ENCODE measurements around the gene KCNH6. TPM values are rescaled to one million over a fixed set of nuclear protein-coding genes. Genes with fewer than 3 reads are reported as not detected.
A peak's percentile ranks its signal among the peaks of the same experiment; 100 is the strongest.

Gene KCNH6
- total and polyA plus RNA-seq, 9 donors, result 0.04 to 0.19 (median 0.11) TPM; not detected in 5

DNA sequence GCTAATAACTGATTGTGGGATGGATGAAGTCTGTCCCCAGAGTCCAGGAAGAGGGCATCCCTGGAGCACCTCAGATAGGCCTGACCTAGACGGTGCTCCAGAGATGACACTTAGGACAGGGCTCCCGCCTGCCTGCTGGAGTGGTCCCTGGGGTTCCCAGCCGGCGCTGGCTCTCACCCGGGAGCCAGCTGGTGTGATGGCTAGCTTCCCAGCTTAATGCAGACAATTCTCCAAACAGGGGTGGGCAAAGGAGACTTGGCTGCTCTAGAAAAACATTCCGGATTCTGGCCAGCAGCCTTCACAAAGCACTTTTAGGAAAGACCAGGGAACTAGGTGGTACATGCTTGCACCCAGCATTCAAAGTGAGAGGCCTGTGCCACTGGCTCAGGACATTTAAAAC lies 27.7 kb upstream of the KCNH6 start:
- H3K27me3 ChIP-seq (ENCODE audit: control insufficient read depth, insufficient read depth, low read length), result peaks cover 7% of the 10 kb centered on the region
- no peak overlapping the region for H3K4me3 ChIP-seq (ENCODE audit: low read length)
- no peak overlapping the region for H3K27ac ChIP-seq (ENCODE audit: low read length)
- peaks cover 10% of the 10 kb centered on the region for H3K4me1 ChIP-seq (ENCODE audit: control insufficient read depth, insufficient read depth, low read length)
- peak; percentile 38 for DNase-seq
- H3K36me3 ChIP-seq (ENCODE audit: control insufficient read depth, insufficient read depth, low read length), result no peaks in the 10 kb centered on the region
- no peaks in the 10 kb centered on the region for H3K9me3 ChIP-seq (replicated peaks; ENCODE audit: control insufficient read depth, low read depth, low read length)
- WGBS (ENCODE audit: insufficient coverage), result 57% methylated on average over 6 of the region's 6 CpGs

DNA sequence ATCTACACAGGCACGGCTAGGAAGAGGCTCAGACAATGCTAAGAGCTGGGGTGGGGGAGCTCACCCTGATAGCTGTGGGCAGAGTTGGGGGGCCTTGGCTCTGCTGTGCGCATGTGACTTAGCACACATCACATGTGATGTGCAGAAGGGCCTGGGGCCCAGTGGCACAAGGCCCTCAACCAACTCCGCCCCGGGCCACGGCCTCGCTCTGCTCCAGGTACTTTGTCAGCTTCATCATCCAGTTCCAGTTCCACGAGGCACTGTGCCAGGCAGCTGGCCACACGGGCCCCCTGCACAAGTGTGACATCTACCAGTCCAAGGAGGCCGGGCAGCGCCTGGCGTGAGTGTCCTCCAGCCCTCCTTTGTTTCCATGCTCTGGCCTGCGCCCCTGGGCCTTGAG lies 27.0 kb upstream of the KCNH6 start:
- 80% methylated on average over 12 of the region's 12 CpGs for WGBS (ENCODE audit: insufficient coverage)

DNA sequence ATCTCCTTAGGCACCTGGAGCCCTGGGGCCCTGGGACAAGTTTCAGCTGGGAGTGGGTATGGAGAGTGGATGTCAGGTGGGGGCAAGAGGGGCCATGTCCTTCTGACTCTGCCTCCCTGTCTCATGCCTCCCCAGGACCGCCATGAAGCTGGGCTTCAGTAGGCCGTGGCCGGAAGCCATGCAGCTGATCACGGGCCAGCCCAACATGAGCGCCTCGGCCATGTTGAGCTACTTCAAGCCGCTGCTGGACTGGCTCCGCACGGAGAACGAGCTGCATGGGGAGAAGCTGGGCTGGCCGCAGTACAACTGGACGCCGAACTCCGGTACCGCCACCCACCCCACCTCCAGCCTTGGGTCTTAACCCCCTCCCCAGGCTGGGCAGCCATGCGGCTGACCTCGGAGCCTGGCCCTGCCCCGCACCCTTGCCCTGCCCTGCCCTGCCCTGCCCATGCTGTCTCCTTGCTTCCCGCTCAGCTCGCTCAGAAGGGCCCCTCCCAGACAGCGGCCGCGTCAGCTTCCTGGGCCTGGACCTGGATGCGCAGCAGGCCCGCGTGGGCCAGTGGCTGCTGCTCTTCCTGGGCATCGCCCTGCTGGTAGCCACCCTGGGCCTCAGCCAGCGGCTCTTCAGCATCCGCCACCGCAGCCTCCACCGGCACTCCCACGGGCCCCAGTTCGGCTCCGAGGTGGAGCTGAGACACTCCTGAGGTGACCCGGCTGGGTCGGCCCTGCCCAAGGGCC lies 26.3 kb upstream of the KCNH6 start:
- 84% methylated on average over 31 of the region's 36 CpGs for WGBS (ENCODE audit: insufficient coverage)
- no peak overlapping the region for H3K27ac ChIP-seq (ENCODE audit: low read length)
- no peak overlapping the region for H3K4me3 ChIP-seq (ENCODE audit: low read length)

More for the DNA sequence above, 27.0 kb upstream of the KCNH6 start:
- H3K9me3 ChIP-seq (replicated peaks; ENCODE audit: control insufficient read depth, low read depth, low read length), result no peaks in the 10 kb centered on the region
- no peaks in the 10 kb centered on the region for H3K36me3 ChIP-seq (ENCODE audit: control insufficient read depth, insufficient read depth, low read length)
- no peak overlapping the region for H3K27ac ChIP-seq (ENCODE audit: low read length)
- H3K27me3 ChIP-seq (ENCODE audit: control insufficient read depth, insufficient read depth, low read length), result peaks cover 12% of the 10 kb centered on the region
- no peak overlapping the region for H3K4me3 ChIP-seq (ENCODE audit: low read length)
- peaks cover 10% of the 10 kb centered on the region for H3K4me1 ChIP-seq (ENCODE audit: control insufficient read depth, insufficient read depth, low read length)
- DNase-seq, result no peak

DNA sequence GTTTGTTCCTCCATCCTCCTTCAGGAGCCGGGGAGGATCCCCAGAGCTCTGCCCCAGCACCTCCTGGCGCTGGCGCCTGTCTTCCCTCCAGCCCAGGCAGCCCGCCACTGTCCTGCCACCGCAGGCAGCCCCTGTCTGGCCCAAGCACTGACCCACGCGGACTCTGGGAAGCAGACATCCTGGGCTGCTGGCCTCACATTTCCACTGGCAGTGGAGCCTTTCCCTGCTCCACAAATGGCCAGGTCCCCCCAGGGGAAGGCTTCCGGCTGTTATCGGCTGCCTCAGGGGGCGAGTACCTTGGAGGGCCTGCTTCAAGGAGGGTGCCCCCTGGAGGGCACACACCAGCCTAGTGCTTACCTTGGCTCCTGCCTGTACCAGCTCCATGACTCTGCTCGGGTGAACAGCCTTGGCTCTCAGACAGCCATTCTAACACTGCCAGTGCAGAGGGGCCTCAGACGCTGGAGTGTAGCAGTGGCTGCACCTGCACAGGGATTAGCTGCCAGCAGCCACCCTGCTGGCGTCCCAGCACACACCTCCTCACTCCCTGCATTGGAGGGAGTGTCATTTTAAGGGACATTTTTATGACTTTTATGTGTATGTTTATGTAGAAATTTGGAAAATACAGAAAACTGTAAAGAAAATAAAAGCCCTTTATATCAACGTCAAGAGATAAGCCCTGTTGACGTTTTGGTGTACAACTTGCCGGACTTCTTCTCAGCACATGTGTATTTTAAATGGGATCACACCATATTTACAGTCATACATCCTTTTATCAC lies 25.3 kb upstream of the KCNH6 start:
- WGBS (ENCODE audit: insufficient coverage), result 46% methylated on average over 11 of the region's 16 CpGs
- H3K4me3 ChIP-seq (ENCODE audit: low read length), result no peak overlapping the region
- H3K27ac ChIP-seq (ENCODE audit: low read length), result no peak overlapping the region
- no peaks in the 10 kb centered on the region for H3K36me3 ChIP-seq (ENCODE audit: control insufficient read depth, insufficient read depth, low read length)
- no peaks in the 10 kb centered on the region for H3K9me3 ChIP-seq (replicated peaks; ENCODE audit: control insufficient read depth, low read depth, low read length)
- DNase-seq, result no peak
- peaks cover 9% of the 10 kb centered on the region for H3K27me3 ChIP-seq (ENCODE audit: control insufficient read depth, insufficient read depth, low read length)
- peaks cover 10% of the 10 kb centered on the region for H3K4me1 ChIP-seq (ENCODE audit: control insufficient read depth, insufficient read depth, low read length)

More for the DNA sequence above, 26.3 kb upstream of the KCNH6 start:
- Histone ChIP-seq H3K27me3 (ENCODE audit: control insufficient read depth, insufficient read depth, low read length) (peaks cover 12% of the 10 kb centered on the region), H3K9me3 (replicated peaks; ENCODE audit: control insufficient read depth, low read depth, low read length) (no peaks in the 10 kb centered on the region), H3K36me3 (ENCODE audit: control insufficient read depth, insufficient read depth, low read length) (no peaks in the 10 kb centered on the region), H3K4me1 (ENCODE audit: control insufficient read depth, insufficient read depth, low read length) (peaks cover 10% of the 10 kb centered on the region)
- no peak for DNase-seq

DNA sequence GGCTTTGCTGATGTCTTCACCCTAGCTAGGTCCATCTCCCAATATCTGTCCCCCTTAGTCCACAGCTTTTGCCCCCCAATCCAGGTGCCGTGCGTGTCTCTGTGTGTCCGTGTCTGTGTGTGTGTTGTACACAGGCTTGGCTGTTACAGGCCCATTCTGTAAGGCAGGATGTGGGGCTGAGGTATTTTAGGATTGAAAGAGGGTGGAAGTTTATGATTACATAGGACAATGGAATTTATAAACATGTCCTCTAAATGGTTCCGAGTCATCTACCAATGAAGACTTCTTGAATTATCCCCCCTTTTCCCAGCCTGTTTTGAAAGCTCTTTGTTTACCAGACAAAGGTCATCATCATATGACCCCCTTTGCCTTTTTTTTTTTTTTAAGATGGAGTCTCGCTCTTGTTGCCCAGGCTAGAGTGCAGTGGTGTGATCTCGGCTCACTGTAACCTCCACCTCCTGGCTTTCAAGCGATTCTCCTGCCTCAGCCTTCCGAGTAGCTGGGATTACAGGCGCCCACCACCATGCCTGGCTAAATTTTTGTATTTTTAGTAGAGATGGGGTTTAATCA lies 24.4 kb upstream of the KCNH6 start:
- H3K27ac ChIP-seq (ENCODE audit: low read length), result no peak overlapping the region

DNA sequence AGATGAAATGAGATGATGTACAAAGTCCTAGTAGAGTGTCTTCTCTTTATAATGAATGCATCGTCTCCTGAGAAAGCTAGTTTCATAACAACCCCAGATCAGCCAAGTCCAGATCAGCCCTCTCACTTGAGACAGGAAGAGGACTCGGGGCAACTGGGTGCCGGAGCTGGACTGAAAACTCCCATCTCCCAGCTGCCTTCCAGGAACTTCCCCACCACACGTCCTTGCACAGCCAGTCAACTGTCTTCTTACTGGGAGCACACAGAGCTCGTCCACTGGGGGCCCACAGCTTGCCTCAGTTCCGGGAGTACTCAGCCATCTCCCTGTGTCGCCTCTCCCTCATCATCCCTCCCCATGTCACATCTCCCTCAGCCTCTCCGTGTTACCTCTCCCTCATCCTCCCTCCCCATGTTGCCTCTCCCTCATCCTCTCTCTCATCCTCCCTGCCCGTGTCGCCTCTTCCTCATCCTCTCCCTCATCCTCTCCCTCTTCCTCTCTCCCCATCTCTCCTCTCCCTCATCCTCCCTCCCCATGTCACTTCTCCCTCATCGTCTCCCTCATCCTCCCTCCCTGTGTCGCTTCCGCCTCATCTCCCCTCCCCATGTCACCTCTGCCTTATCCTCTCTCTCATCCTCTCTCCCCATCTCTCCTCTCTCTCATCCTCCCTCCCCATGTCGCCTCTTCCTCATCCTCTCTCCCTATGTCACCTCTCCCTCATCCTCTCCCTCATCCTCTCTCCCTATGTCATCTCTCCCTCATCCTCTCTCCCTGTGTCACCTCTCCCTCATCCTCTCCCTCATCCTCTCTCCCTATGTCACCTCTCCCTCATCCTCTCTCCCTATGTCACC lies 22.4 kb upstream of the KCNH6 start:
- Histone ChIP-seq H3K4me1 (ENCODE audit: control insufficient read depth, insufficient read depth, low read length) (peaks cover 4% of the 10 kb centered on the region), H3K4me3 (ENCODE audit: low read length) (no peak overlapping the region), H3K9me3 (replicated peaks; ENCODE audit: control insufficient read depth, low read depth, low read length) (no peaks in the 10 kb centered on the region), H3K36me3 (ENCODE audit: control insufficient read depth, insufficient read depth, low read length) (no peaks in the 10 kb centered on the region), H3K27me3 (ENCODE audit: control insufficient read depth, insufficient read depth, low read length) (peaks cover 13% of the 10 kb centered on the region), H3K27ac (ENCODE audit: low read length) (no peak overlapping the region)
- DNase-seq, result no peak
- WGBS (ENCODE audit: insufficient coverage), result 48% methylated on average over 14 of the region's 14 CpGs

More for the DNA sequence above, 24.4 kb upstream of the KCNH6 start:
- DNase-seq, result no peak
- peaks cover 9% of the 10 kb centered on the region for H3K27me3 ChIP-seq (ENCODE audit: control insufficient read depth, insufficient read depth, low read length)
- H3K4me3 ChIP-seq (ENCODE audit: low read length), result no peak overlapping the region
- WGBS (ENCODE audit: insufficient coverage), result no CpG with 5 or more reads among the region's 9 CpGs
- H3K36me3 ChIP-seq (ENCODE audit: control insufficient read depth, insufficient read depth, low read length), result no peaks in the 10 kb centered on the region
- no peaks in the 10 kb centered on the region for H3K9me3 ChIP-seq (replicated peaks; ENCODE audit: control insufficient read depth, low read depth, low read length)
- peaks cover 10% of the 10 kb centered on the region for H3K4me1 ChIP-seq (ENCODE audit: control insufficient read depth, insufficient read depth, low read length)

DNA sequence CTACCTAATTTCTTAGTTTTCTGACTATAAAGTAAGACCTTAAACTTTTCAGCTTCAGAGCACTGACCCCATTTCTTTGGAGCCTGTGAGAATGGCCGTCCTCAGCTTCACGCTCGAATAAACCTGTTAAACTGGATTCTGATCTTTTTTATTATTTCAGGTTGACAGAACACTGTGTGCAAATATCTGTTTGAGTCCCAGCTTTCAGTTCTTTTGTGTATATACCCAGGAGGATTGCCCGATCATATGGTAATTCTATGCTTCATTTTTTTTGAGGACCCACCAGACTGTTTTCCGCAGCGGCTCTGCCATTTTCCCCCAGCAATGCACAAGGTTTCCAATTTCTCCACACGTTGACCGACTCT lies 19.8 kb upstream of the KCNH6 start:
- Histone ChIP-seq H3K4me1 (ENCODE audit: control insufficient read depth, insufficient read depth, low read length) (no peaks in the 10 kb centered on the region), H3K27me3 (ENCODE audit: control insufficient read depth, insufficient read depth, low read length) (peaks cover 14% of the 10 kb centered on the region), H3K27ac (ENCODE audit: low read length) (no peak overlapping the region), H3K4me3 (ENCODE audit: low read length) (no peak overlapping the region), H3K9me3 (replicated peaks; ENCODE audit: control insufficient read depth, low read depth, low read length) (no peaks in the 10 kb centered on the region), H3K36me3 (ENCODE audit: control insufficient read depth, insufficient read depth, low read length) (no peaks in the 10 kb centered on the region)
- 80% methylated on average over 1 of the region's 8 CpGs for WGBS (ENCODE audit: insufficient coverage)
- no peak for DNase-seq

DNA sequence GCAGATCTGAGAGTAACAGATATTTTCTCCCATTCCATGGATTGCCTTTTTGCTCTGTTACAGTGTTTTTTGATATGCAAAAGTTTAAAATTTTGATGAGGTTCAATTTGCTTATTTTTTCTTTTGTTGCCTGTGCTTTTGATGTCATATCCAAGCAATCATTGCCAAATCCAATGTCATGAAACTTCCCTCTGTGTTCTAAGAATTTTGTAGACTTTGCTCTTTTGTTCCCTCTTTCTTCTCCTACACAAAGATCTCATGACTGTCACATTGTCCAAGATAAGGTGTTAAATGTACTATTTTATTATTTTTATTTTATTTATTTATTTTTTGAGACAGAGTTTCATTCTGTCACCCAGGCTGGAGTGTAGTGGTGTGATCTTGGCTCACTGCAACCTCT lies 18.9 kb upstream of the KCNH6 start:
- H3K27me3 ChIP-seq (ENCODE audit: control insufficient read depth, insufficient read depth, low read length), result peaks cover 14% of the 10 kb centered on the region
- no peaks in the 10 kb centered on the region for H3K4me1 ChIP-seq (ENCODE audit: control insufficient read depth, insufficient read depth, low read length)
- no peak for DNase-seq
- no peak overlapping the region for H3K4me3 ChIP-seq (ENCODE audit: low read length)
- no peak overlapping the region for H3K27ac ChIP-seq (ENCODE audit: low read length)
- H3K9me3 ChIP-seq (replicated peaks; ENCODE audit: control insufficient read depth, low read depth, low read length), result no peaks in the 10 kb centered on the region
- no peaks in the 10 kb centered on the region for H3K36me3 ChIP-seq (ENCODE audit: control insufficient read depth, insufficient read depth, low read length)

DNA sequence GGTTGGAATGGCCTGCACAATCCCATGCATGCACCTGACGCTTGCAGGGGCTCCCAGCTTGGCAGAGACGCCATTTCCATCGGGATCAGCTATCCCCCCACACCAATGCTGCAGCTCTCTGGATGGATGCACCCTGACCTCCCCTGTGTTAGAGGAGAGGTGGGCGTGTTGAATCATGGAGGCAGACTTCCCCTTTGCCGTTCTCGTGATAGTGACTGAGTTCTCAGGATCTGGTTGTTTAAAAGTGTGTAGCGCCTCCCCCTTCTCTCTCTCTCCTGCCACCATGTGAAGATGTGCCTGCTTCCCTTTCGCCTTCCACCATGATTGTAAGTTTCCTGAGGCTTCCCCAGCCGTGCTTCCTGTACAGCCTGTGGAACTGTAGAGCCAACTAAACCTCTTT lies 17.8 kb upstream of the KCNH6 start:
- WGBS (ENCODE audit: insufficient coverage), result no CpG with 5 or more reads among the region's 9 CpGs
- Histone ChIP-seq H3K4me3 (ENCODE audit: low read length) (no peak overlapping the region), H3K9me3 (replicated peaks; ENCODE audit: control insufficient read depth, low read depth, low read length) (no peaks in the 10 kb centered on the region), H3K4me1 (ENCODE audit: control insufficient read depth, insufficient read depth, low read length) (no peaks in the 10 kb centered on the region), H3K27me3 (ENCODE audit: control insufficient read depth, insufficient read depth, low read length) (peaks cover 12% of the 10 kb centered on the region), H3K27ac (ENCODE audit: low read length) (no peak overlapping the region), H3K36me3 (ENCODE audit: control insufficient read depth, insufficient read depth, low read length) (no peaks in the 10 kb centered on the region)
- DNase-seq, result no peak

DNA sequence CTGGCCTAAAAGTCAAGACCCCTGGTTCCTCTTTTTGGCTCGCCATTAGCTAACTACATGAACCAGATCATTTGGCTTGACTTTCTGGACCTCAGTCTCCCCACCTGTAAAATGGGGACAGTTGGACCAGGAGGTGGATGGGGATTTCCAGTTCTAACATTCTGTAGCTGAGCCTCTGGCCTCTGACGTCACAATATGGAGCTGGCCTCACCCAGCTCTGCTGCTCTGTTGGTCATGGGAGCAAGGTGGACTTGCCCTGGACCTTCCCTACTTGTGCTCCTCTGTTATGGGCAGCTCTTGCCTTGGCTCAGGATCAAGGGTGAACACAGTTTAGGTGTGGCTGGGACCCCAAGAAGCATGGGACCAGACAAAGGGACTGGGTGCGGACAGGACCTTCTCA lies 16.5 kb upstream of the KCNH6 start:
- Histone ChIP-seq H3K4me3 (ENCODE audit: low read length) (no peak overlapping the region), H3K27ac (ENCODE audit: low read length) (no peak overlapping the region), H3K9me3 (replicated peaks; ENCODE audit: control insufficient read depth, low read depth, low read length) (no peaks in the 10 kb centered on the region), H3K4me1 (ENCODE audit: control insufficient read depth, insufficient read depth, low read length) (no peaks in the 10 kb centered on the region), H3K36me3 (ENCODE audit: control insufficient read depth, insufficient read depth, low read length) (no peaks in the 10 kb centered on the region), H3K27me3 (ENCODE audit: control insufficient read depth, insufficient read depth, low read length) (peaks cover 5% of the 10 kb centered on the region)
- WGBS (ENCODE audit: insufficient coverage), result 54% methylated on average over 1 of the region's 3 CpGs
- DNase-seq, result no peak

All from muscle of leg (tissue), 11 donors.